ENCODE measurements around the gene GOLGA6L25. TPM values are rescaled to one million over a fixed set of nuclear protein-coding genes. Genes with fewer than 3 reads are reported as not detected.
"Not testable (repeated sequence)": the region's sequence is repeated elsewhere in the genome, so short reads cannot be mapped to it uniquely, and the experiment has no call there.

Gene GOLGA6L25, protein sequence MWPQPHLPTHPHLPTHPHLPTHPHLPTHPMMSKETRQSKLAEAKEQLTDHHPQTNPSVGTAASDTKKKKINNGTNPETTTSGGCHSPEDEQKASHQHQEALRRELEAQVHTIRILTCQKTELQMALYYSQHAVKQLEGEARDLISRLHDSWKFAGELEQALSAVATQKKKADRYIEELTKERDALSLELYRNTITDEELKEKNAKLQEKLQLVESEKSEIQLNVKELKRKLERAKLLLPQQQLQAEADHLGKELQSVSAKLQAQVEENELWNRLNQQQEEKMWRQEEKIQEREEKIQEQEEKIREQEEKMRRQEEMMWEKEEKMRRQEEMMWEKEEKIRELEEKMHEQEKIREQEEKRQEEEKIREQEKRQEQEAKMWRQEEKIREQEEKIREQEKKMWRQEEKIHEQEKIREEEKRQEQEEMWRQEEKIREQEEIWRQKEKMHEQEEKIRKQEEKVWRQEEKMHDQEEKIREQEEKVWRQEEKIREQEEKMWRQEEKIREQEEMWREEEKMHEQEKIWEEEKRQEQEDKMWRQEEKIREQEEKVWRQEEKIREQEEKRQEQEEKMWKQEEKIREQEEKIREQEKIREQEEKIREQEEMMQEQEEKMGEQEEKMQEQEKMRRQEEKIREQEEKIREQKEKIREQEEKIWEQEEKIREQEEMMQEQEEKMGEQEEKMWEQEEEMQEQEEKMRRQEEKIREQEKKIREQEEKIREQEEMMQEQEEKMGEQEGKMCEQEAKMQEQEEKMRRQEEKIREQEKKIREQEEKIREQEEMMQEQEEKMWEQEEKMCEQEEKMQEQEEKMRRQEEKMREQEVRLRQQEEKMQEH
- not detected for polyA plus RNA-seq (2013, experiment 1 of 2; ENCODE audit: insufficient read length)
- polyA plus RNA-seq (2013, experiment 2 of 2; ENCODE audit: insufficient read length), result not detected

DNA sequence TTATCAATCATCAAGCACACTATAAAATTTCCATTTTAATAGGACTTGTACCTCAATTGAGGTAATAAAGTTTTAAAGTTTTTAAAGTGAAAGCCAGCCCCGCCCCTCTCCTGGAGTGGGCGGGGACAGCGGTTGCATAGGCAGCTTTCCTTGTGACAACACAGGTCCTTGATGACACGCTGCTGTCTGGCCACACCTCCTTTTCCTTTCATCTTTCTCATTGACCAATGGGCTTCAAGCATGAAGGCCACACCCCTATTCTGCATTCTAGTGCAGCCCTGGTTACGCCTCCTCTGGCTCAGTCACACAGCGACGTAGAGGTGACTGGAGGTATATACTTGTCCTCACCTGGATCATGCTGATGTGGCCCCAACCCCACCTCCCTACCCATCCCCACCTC lies at the start of gene GOLGA6L25:
TSS of gene GOLGA6L25 (plus strand) at position 301 of the 400 bp plus-strand sequence. CDS start at position 362, 61 bp downstream.
- DNase-seq, result not testable (repeated sequence)

DNA sequence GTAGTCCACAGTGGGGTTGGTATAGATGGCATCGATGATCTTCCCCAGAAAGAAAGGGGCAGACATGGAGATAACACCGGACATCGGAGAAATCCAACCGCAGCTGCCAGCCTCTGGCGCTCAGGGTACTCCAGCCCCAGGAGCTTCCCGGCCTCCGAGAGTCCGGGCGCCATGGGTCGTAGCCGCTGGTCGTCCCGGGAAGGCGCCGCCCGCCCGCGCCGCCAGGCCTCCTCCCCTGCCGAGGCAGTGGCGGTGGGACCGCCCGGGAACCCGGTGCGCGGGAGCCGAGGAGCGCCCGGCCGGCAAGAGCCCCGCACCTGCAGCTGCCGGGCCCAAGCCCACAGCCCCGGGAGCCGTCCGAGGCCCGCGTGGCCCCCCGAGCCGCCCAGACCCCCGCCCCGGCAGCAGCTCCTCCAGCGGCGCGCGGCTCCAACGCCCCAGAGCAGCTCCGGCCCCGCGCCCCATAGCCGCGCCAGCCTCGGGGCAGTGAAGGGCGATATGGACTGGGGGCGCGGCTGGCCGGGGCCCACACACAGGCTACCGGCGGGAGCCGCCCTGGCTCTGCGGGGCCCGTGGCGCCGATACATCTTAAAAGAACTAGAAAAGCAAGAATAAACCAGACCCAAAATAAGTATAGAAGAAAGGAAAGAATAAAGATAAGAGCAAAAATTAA lies 45.0 kb upstream of the GOLGA6L25 start:
- not testable (repeated sequence) for DNase-seq

DNA sequence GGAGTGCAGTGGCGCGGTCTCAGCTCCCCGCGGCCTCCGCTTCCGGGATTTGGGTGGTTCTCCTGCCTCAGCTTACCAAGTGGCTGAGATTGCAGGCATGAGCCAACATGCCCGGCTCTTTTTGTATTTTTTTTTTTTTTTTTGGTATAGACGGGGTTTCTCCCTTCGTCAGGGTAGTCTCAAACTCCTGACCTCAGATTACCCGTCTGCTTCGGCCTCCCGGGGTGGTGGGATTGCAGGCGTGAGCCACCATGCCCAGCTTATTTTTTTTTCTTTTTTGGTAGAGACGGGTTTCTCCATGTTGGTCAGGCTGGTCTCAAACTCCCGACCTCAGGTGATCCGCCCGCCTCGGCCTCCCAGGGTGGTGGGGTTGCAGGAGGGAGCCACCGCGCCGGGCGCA lies 39.2 kb upstream of the GOLGA6L25 start:
- DNase-seq, result not testable (repeated sequence)

DNA sequence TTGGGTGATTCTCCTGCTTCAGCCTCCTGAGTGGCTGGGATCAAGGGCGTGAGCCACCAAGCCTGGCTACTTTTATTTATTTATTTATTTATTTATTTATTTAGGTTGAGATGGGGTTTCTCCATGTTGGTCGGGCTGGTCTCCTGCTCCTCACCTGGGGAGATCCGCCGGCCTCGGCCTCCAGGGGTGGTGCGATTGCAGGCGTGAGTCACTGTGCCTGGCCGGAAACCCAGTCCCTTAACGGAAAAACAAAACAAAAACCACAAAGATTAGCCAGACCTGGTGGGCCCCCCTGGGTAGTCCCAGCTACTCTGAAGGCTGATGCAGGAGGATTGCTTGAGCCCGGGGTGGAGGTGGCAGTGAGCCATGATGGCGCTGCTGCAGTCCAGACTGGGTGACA lies 38.2 kb upstream of the GOLGA6L25 start:
- not testable (repeated sequence) for DNase-seq

DNA sequence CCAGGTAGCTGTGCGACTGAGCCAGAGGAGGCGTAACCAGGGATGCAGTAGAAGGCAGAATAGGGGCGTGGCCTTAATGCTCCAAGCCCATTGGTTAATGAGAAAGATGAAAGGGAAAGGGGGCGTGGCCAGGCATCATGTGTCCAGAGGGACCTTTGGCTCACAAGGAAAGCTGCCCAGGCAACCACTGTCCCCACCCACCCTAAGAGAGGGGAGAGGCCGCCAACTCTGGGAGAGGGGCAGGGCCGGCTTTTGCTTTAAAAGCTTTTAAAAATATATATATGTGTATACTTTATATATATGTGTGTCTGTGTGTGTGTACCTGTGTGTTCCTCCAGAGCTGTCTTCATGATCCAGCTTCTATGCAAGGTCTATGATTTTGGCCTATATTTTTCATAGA lies 20.4 kb upstream of the GOLGA6L25 start, which contains the start of gene GOLGA8G:
TSS of gene GOLGA8G (minus strand) at position 18 of the 400 bp plus-strand sequence. CDS start 62 bp downstream, outside the sequence.
- DNase-seq, result not testable (repeated sequence)

DNA sequence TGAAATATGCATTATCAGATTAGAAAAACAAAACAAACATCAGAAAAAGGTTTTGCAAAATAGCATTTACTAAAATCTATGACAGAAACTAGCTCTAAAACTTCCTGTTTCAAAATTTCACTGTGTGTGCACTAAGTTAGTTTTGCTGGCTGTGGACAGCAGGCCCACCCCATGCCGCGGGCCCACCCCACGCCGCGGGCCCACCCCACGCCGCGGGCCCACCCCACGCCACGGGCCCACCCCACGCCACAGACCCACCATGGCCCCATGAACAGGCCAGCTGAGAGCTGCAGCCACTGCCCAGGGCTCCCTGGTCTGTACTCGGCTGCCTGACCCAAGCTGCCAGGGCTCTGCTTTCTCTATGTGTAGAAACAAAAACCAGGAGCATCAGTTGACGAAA lies 20.0 kb downstream of the GOLGA6L25 start:
- not testable (repeated sequence) for DNase-seq

DNA sequence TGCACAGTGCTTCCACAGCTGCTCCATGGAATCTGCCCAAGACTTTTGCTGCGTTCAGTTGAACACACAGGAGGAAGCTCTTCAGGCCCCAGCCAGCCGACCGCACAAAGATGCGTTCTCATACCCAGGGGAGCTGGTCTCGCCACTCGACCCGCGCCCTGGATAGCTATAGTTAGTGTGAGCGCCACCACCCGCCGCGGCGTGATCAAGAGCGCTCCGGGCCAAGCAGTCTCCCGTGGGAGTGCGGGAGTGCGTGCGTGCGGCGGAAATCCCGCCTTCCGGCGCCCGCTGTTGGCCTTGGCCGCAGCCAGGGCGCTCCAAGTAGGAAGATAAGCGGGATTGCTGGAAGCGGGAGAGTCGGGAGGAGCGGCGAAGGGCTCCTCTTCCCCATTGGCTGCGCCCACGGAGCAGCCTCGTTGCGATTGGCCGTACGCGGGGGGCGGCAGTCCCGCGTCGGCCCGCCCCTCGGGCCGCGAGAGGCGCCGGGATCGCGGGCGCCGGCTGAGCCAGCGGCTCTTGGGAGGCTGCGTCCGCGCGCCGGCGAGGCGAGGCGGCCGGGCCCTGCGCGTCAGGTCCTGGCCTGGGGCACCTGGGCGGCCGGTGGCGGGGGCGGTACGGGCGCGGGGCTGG lies 35.7 kb downstream of the GOLGA6L25 start:
- DNase-seq, result not testable (repeated sequence)

DNA sequence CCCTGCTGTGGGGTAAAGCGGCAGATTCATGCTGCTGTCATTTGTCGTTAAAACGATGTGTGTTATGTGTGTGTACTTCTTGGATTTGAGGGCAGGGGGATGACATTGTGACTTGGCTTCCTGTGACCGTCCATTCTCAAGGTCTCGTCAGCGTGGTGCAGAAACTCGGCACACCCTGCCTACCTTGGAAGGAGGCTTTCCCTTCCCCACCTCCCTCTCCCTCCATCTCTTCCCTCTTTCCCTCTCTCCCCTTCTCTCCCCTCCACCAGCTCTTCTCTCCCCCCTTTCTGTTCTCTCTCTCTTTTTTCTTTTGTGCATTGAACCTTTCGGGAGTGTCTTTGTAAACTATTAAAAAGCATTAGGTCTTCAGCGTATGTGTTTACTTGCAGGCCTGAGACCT lies 36.4 kb downstream of the GOLGA6L25 start:
- not testable (repeated sequence) for DNase-seq

DNA sequence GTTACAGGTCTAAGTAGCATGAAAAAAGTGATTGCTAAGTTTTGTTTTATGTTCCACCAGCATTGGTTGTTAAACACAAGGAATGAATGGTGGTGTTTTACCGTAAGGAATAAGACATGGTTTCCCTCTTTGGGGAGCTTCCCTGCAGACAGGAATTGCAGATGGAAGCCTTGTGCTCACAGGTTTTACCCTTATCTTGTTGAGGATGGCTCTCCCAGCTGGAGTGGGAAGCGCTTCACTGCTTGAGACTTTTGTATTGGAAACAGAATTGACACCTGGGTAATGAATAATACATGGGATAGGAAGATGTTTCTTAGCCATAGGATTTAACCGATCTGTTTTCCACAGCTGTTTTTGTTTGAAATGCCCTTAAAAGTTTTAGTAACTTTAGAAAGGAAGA lies 39.0 kb downstream of the GOLGA6L25 start:
- DNase-seq, result not testable (repeated sequence)

DNA sequence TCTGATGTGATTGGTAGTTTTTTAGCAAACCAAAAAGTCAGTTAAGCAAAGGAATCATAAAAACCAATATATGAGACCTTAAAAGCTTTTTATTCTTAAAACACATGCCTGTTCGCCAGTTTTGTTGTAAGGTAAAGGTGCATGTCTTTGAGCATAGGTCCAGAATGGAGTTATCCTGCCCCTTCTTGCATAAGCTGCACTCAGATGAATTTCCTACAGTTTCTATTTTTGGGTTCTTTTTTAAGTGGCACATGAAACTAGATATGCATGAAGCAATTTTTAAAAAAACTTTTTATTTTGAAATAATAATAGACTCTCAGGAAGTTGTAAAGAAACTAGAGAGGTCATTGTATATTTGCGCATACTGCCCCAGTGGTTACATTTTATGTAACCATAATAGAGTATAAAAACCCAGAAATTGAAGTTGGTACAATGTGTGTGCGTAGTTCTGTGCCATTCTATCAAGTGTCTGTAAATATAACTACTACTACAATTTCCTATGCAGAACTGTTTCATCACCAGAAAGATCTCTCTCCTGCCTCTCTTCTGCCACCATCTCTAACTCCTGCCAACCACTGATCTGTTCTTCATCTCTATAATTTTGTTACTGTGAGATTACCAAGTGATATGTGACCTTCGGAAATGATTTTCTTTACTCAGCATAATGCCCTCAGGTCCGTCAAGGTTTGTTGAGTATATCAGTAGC lies 40.2 kb downstream of the GOLGA6L25 start:
- DNase-seq, result not testable (repeated sequence)

DNA sequence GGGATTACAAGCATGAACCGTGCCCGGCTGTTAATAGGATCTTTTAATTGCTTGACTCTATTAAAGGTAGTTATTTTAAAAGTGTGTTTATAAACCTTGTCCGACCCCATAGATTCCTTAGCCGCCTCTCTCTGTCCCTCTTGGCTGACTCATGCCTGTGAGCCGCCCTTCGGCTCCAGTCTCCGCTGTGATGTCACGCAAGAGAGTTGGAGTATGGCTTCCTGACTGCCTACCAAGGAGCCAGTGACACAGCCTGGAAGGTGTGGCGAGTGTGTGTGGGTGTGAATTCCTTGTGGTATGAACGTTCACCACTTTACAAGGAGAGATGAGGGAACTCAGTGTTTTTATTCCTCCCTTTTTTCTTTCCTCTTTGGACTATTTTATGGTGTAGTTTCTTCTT lies 44.1 kb downstream of the GOLGA6L25 start:
- DNase-seq, result not testable (repeated sequence)

DNA sequence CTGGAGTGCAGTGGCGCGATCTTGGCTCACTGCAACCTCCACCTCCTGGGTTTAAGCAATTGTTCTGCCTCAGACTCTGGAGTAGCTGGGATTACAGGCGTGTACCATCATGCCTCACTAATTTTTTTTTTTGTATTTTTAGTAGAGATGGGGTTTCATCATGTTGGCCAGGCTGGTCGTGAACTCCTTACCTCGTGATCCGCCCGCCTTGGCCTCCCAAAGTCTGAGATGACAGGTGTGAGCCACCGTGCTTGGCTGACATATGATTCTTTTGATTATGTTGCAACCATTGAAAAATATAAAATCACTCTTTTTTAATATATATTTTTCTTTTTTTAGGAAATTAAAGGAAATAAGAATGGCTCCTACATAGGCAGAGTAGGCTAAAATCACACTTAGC lies 44.8 kb downstream of the GOLGA6L25 start:
- not testable (repeated sequence) for DNase-seq

DNA sequence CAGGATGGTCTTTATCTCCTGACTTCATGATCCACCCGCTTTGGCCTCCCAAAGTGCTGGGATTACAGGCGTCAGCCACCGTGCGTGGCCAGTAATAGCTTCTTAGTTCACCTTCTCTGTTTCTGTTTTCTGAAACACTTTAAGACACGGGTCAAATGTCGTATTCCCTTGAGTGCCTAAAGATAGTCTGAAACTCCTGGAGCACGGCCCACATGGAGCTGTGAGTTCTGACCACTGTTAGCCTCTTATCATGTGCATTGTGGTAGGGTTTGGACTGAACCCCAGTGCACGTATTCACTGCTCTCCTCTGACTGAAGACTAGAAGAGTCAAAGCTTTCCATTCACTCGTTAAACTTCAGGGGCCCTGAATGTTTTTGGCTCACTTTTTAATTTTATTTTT lies 48.8 kb downstream of the GOLGA6L25 start:
- DNase-seq, result not testable (repeated sequence)

All from fibroblast of skin of abdomen (primary cell).